ENCODE data around the gene ADAMTS16. TPM values are rescaled to one million over a fixed set of nuclear protein-coding genes. Genes with fewer than 3 reads are reported as not detected.

ADAMTS16 gene
- total and polyA plus RNA-seq, 2 donors from 2014 or later = 5.6 to 7.5 TPM

GRCh38 chr5:5141339-5141599 lies 1.1 kb downstream of the ADAMTS16 start:
- H3K27ac ChIP-seq (ENCODE audit: low read depth in 2 of 2, low read length in 2 of 2) = peak overlapping the region in 1 of 2 donors; percentile 60
- H3K4me3 ChIP-seq (ENCODE audit: low read length in 3 of 3) = peak overlapping the region; percentile 64 to 84 (median 77)
- DNase-seq (no peak), FAIRE-seq (no peak)
- no peaks in the 10 kb centered on the region for H3K9me3 ChIP-seq (ENCODE audit: control insufficient read depth in 2 of 3, insufficient read depth in 1 of 3, low read length in 3 of 3)
- no peaks in the 10 kb centered on the region for H3K36me3 ChIP-seq (ENCODE audit: control insufficient read depth in 2 of 3, insufficient read depth in 3 of 3, low read length in 3 of 3)
- H3K27me3 ChIP-seq (ENCODE audit: control insufficient read depth, insufficient read depth, low read length) = peaks cover 8% of the 10 kb centered on the region
- intact Hi-C loops (cut with DNase I) = loop anchor here (5.0 kb wide), 1 partner anchor 276 kb away; no protein-coding TSS in a partner anchor
- no peak for TF ChIP-seq CTCF (IDR thresholded peaks at IDR 0.05; ENCODE audit: borderline replicate concordance, extremely low read depth, insufficient read depth)
- H3K9ac ChIP-seq (ENCODE audit: low read length in 3 of 3) = peak overlapping the region; percentile 31 to 77 (median 67)
- H3K4me1 ChIP-seq (ENCODE audit: control insufficient read depth in 2 of 3, insufficient read depth in 2 of 3, low read depth in 1 of 3, low read length in 3 of 3) = peaks cover 0 to 5% (median 5%) of the 10 kb centered on the region in 3 donors

- no peak overlapping the region for H3K27ac ChIP-seq (ENCODE audit: low read depth in 2 of 2, low read length in 2 of 2)
- H3K9me3 ChIP-seq (ENCODE audit: control insufficient read depth in 2 of 3, insufficient read depth in 1 of 3, low read length in 3 of 3) = no peaks in the 10 kb centered on the region
- H3K36me3 ChIP-seq (ENCODE audit: control insufficient read depth in 2 of 3, insufficient read depth in 3 of 3, low read length in 3 of 3) = no peaks in the 10 kb centered on the region
- intact Hi-C loops (cut with DNase I) = loop anchor here (5.0 kb wide), 1 partner anchor 275 kb away; no protein-coding TSS in a partner anchor
- DNase-seq (peak in 3 of 5 donors; percentile 55 to 88 (median 79)), FAIRE-seq (peak; percentile 98)
- peak overlapping the region in 2 of 3 donors; percentile 31 to 67 for H3K9ac ChIP-seq (ENCODE audit: low read length in 3 of 3)
- TF ChIP-seq CTCF (IDR thresholded peaks at IDR 0.05; ENCODE audit: borderline replicate concordance, extremely low read depth, insufficient read depth) = peak; percentile 59
- peaks cover 0 to 5% (median 5%) of the 10 kb centered on the region in 3 donors for H3K4me1 ChIP-seq (ENCODE audit: control insufficient read depth in 2 of 3, insufficient read depth in 2 of 3, low read depth in 1 of 3, low read length in 3 of 3)
- peak overlapping the region; percentile 64 to 84 (median 77) for H3K4me3 ChIP-seq (ENCODE audit: low read length in 3 of 3)
- peaks cover 8% of the 10 kb centered on the region for H3K27me3 ChIP-seq (ENCODE audit: control insufficient read depth, insufficient read depth, low read length)
These were observed 1.7 kb downstream of the ADAMTS16 start for GRCh38 chr5:5141625-5142525.

GRCh38 chr5:5144441-5144840 lies 4.3 kb downstream of the ADAMTS16 start:
- Histone ChIP-seq H3K9me3 (ENCODE audit: control insufficient read depth in 2 of 3, insufficient read depth in 1 of 3, low read length in 3 of 3) (no peaks in the 10 kb centered on the region), H3K9ac (ENCODE audit: low read length in 3 of 3) (no peak overlapping the region), H3K4me1 (ENCODE audit: control insufficient read depth in 2 of 3, insufficient read depth in 2 of 3, low read depth in 1 of 3, low read length in 3 of 3) (peaks cover 0 to 5% (median 5%) of the 10 kb centered on the region in 3 donors), H3K4me3 (ENCODE audit: low read length in 3 of 3) (no peak overlapping the region), H3K36me3 (ENCODE audit: control insufficient read depth in 2 of 3, insufficient read depth in 3 of 3, low read length in 3 of 3) (no peaks in the 10 kb centered on the region), H3K27me3 (ENCODE audit: control insufficient read depth, insufficient read depth, low read length) (peaks cover 8% of the 10 kb centered on the region), H3K27ac (ENCODE audit: low read depth in 2 of 2, low read length in 2 of 2) (no peak overlapping the region)
- TF ChIP-seq CTCF (IDR thresholded peaks at IDR 0.05; ENCODE audit: borderline replicate concordance, extremely low read depth, insufficient read depth) = no peak
- intact Hi-C loops (cut with DNase I) = loop anchor here (5.0 kb wide), 1 partner anchor 273 kb away; no protein-coding TSS in a partner anchor
- no peak for FAIRE-seq
- DNase-seq = no peak
